Measurements from ENCODE around the gene GRIN3B. TPM values are rescaled to one million over a fixed set of nuclear protein-coding genes. Genes with fewer than 3 reads are reported as not detected.

The GRIN3B gene
- total RNA-seq, 1 experiment from 2014 or later: not detected

DNA sequence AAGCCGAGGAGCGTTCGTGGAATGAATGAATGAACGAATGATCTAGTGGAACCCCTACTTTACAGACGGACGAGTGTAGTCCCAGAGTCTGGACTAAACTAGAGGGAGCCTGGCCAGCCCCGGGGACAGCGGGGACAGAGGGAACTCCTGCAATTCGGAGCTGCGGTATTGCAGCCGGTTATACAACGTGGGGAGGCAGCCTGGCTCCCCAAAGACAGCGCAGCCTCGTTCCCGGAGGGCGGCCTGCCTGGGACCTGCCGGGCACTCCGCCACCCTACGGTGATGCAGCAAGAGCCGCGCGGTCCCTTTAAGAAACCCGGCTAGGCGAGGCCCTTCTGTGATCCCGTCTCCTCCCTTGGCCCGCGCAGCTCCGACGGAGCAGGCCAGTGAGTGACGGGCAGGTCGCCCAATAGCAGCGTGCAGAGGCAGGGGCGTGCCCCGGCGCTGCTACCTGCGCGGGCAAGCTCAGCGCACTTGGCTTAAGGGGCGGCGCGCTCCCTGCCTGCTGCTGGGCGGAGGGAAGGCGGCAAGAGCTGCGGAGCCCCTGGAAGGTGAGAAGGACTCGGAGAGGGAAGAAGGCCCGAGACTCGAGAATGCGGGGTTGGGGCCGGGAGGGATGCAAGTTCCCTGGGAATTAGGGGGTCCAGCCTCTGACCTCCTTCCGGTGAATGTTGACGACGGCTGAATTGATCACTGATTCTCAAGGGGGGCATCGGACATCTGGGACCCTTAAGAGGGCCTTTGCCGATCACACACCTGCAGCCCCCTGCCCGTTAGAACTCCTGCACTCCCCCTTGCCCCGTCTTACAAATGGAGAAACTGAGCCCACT lies 39.6 kb downstream of the GRIN3B start, which contains the start of gene ABCA7:
ABCA7 (plus strand) TSS at position 462 of the 830 bp plus-strand sequence. CDS start 1,255 bp downstream, outside the sequence.
- peak; percentile 91 for DNase-seq (ENCODE audit: extremely low read depth, low read depth)

DNA sequence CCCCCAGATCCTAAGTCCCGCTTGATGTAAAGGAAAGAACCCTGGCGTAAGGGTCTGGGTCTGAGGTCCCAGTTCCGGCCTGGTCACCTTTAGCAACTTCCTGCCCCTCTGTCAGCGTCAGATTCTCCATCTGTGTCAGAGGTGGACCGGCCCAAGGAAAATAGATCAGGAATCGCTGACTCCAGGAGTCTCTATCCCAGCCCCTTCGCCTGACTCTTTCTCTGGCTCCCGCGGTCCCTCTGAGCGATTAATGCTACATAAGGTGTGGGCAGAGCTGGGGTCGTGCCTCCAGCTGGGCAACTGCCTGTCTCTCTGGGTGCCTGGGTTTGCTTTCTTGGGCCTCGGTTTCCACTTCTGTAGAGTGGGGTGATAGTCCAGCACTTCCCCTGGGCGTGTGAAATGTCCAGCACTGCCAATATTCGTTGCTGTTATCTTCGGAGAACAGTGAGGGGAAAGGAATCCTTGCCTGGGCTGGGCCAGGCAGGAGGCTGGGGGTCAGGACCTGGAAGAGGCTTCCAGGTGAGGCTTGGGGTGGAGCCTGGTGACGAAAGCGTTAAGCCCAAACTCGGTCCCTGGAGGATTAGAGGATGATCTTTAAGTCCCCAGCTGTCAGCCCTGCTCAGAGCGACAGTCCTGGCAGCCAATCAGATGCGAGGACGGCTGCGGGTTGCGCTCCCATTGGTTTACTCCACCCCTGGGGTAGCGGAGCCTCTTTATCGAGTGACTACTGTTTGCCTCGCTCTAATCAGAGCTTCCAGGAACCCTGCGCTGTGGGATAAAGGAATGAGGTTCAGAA lies 40.5 kb downstream of the GRIN3B start:
- DNase-seq (ENCODE audit: extremely low read depth, low read depth): peak; percentile 88

GRCh38 chr19:1041272-1041834 lies 41.1 kb downstream of the GRIN3B start:
- DNase-seq (ENCODE audit: extremely low read depth, low read depth): no peak

DNA sequence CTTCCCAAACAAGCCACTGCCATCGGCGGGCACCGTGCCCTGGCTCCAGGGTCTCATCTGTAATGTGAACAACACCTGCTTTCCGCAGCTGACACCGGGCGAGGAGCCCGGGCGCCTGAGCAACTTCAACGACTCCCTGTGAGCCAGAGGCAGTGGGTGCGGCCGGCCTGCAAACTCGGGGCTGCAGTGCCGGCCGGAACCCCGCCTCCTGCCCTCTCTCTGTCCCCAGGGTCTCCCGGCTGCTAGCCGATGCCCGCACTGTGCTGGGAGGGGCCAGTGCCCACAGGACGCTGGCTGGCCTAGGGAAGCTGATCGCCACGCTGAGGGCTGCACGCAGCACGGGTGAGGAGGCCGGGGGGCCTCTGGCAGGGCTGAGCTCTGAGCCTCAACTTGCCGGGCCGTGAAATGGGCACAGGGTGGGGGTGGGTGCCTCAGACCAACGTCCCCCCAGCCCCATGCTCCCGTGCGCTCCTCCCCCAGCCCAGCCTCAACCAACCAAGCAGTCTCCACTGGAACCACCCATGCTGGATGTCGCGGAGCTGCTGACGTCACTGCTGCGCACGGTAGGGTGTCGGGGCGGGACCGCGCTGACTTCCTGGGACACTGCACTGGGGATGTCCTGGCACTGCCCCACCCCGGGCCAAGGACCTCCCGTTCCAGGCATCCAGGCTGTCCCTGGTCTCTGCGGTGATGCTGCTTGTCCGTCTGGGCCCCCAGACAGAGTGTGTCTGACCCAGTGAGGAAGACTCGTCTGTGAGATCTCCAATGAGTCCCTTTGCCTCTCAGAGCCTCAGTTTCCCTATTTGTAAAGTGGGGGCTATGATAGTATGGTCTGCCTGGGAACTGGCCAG lies 41.8 kb downstream of the GRIN3B start:
- peak; percentile 94 for DNase-seq (ENCODE audit: extremely low read depth, low read depth)

DNA sequence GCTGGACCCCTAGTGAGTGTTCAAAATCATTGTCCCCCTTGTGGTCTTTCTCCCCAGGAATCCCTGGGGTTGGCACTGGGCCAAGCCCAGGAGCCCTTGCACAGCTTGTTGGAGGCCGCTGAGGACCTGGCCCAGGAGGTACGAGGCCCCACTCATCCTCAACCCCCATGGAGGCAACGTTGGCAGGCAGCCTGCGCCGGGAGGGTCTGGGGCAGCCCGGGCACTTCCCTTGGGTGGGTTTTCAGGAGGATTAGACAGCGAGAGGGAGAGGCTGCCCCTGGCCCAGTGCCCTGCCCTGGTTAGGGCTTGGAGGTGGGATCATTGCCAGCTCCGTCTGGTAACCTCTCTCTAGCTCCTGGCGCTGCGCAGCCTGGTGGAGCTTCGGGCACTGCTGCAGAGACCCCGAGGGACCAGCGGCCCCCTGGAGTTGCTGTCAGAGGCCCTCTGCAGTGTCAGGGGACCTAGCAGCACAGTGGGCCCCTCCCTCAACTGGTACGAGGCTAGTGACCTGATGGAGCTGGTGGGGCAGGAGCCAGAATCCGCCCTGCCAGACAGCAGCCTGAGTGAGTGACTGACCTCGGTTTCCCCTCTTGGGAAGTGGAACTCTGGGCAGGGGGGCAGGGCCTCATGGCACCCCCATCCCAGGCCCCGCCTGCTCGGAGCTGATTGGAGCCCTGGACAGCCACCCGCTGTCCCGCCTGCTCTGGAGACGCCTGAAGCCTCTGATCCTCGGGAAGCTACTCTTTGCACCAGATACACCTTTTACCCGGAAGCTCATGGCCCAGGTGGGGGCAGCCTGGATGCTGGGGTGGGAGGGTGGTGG lies 42.7 kb downstream of the GRIN3B start:
- peak; percentile 38 for DNase-seq (ENCODE audit: extremely low read depth, low read depth)

- peak; percentile 63 for DNase-seq (ENCODE audit: extremely low read depth, low read depth)
These were observed 45.0 kb downstream of the GRIN3B start for GRCh38 chr19:1045247-1045603.

- no peak for DNase-seq (ENCODE audit: extremely low read depth, low read depth)
These were observed 46.0 kb downstream of the GRIN3B start for GRCh38 chr19:1046117-1046626.

GRCh38 chr19:1046836-1047695 lies 46.8 kb downstream of the GRIN3B start:
- no peak for DNase-seq (ENCODE audit: extremely low read depth, low read depth)

DNA sequence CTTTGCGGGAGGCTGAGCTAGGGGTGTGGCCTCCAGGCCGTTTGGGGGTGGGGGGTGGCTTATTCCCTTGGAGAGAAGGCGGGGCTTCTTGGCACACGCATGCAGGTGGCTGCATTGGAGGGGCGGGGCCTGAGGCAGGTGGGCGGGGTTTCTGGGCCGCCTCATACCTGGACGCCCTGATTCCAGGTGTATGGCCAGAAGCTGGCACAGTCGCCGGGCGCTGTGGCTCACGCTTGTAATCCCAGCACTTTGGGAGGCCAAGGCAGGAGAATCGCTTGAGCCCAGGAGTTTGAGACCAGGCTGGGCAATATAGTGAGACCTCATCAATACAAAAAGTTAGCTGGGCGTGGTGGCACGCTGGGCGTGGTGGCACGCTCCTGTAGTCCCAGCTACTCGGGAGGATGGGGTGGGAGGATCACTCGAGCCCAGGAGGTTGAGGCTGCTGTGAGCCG lies 47.5 kb downstream of the GRIN3B start:
- DNase-seq (ENCODE audit: extremely low read depth, low read depth): no peak

DNA sequence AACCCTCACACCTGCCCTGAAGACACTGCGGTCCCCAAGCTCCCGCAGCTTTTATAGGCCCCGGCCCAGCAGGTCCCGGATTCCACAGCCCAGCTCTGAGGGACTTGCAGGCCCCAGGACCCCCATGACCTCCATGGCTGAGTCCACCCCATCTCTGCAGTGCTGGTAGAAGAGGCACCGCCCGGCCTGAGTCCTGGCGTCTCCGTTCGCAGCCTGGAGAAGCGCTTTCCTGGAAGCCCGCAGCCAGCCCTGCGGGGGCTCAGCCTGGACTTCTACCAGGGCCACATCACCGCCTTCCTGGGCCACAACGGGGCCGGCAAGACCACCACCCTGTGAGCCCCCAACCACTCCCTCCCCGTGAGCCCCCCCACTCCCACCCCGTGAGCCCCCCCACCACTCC lies 48.9 kb downstream of the GRIN3B start:
- DNase-seq (ENCODE audit: extremely low read depth, low read depth): no peak

- no peak for DNase-seq (ENCODE audit: extremely low read depth, low read depth)
These were observed 49.6 kb downstream of the GRIN3B start for GRCh38 chr19:1049800-1050199.

DNA sequence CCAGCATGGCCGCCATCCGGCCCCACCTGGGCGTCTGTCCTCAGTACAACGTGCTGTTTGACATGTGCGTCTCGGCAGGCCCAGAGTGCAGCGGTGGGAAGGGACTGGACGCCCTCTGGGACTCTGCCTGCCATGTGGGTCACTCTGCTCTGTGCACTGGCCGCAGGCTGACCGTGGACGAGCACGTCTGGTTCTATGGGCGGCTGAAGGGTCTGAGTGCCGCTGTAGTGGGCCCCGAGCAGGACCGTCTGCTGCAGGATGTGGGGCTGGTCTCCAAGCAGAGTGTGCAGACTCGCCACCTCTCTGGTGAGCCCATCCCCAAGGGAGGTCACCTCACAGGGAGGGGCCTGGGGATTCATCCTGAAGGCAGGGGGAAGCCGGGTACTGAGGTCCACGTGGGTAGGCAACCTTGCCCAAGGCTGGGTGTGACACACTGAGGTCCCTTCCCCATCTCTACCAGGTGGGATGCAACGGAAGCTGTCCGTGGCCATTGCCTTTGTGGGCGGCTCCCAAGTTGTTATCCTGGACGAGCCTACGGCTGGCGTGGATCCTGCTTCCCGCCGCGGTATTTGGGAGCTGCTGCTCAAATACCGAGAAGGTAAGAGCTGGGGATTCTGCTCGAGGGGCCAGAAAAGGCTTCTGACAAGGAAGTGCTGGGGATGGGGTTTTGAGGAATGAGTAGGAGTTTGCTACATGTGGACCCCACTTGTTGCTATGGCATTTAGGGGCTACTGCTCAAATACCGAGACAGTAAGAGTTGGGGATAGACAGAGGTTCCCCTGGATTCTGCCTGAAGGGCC lies 51.0 kb downstream of the GRIN3B start:
- DNase-seq (ENCODE audit: extremely low read depth, low read depth): no peak

GRCh38 chr19:1051791-1052190 lies 51.6 kb downstream of the GRIN3B start:
- no peak for DNase-seq (ENCODE audit: extremely low read depth, low read depth)

DNA sequence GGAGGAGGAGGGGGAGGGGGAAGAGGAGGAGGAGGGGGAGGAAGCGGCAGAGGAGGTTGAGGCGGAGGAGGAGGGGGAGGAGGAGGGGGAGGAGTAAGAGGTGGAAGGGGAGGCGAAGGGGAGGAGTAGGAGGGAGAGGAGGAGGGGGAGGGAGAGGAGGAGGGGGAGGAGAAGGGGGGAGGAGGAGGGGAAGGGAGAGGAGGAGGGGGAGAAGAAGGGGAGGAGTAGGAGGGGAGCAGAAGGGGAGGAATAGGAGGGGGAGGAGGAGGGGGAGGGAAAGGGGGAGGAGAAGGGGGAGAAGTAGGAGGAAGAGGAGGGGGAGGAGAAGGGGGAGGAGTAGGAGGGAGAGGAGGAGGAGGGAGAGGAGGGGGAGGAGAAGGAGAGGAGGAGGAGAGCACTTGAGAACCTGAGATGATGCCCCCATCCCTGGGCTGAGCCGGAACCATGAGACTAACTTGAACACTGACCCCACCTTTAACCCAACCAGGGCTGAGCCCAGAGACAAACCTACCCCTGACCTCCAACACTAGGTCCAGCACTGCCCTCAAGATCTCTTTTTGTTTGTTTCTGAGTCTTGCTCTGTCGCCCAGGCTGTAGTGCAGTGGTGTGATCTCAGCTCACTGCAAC lies 52.2 kb downstream of the GRIN3B start:
- no peak for DNase-seq (ENCODE audit: extremely low read depth, low read depth)

DNA sequence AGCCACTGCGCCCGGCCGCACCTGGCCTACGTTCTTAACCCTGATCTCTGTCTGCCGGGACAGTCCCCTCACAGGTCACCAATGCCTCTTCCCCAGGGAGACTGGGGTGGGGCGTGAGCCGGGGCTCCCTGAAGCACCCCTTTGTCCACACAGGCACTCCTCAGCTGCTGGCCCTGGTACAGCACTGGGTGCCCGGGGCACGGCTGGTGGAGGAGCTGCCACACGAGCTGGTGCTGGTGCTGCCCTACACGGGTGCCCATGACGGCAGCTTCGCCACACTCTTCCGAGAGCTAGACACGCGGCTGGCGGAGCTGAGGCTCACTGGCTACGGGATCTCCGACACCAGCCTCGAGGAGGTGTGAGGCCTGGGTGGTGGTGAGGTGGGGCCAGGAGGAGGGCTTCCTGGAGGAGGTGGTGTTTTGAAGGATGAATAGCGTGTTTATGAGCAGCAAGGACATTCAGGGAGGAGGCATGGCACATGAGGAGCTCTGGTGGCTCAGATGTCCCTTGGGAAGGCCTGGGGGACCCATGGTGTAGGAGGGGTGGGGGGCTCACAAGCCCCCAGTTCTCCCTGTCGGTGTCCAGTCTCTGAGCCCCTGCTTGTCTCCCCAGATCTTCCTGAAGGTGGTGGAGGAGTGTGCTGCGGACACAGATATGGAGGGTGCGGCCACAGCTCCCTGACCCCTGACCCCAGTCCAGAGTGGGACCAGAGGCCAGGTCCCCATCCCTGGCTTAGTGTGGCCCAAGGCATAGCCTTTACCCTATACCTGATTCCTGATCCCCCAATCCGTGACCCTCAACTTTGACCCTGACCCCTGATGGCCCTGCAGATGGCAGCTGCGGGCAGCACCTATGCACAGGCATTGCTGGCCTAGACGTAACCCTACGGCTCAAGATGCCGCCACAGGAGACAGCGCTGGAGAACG lies 53.2 kb downstream of the GRIN3B start:
- DNase-seq (ENCODE audit: extremely low read depth, low read depth): no peak
